ENCODE measurements around the gene CSF3.
A peak's percentile ranks its signal among the peaks of the same experiment; 100 is the strongest.

CSF3 gene

DNA sequence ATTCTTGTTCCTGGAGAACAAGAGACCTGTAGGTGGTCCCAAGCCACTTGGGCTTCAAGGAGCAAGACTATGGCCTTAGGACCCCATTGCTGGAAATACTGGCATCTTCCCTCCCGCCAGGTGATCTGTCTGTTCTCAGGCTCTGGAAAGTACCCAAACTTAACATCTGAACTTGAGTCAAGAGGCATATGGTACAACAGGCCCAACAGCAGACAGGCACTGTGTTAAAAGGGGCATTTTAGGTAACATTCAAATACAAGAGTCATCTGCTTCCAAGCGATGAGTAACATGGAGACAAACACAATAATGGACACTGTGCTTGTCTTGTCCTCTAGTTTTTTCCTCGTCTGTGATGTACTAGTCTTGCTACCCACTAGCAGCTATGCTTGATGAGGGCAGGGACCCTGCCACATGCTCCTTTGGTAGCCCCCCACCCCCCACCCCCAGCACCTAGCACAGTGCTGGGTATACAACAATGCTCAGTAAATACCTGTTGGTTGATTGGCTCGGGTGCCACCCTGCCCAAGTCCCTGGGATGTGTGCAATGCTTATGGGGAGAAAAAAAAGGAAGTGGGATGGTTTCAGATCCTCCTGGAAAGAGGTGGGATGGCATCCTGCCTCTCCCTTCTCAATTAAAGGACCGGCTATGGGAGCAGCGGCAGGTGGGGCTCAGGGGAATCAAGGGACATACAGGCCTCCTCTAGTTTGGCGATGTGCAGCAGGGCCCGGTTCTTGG lies 19.4 kb downstream of the CSF3 start:
- no peak for DNase-seq (ENCODE audit: extremely low read depth, insufficient read length)
- H3K36me3 ChIP-seq (ENCODE audit: control insufficient read depth, insufficient read depth, low read length) = peaks cover 25% of the 10 kb centered on the region
- TF ChIP-seq, protein P1, sequence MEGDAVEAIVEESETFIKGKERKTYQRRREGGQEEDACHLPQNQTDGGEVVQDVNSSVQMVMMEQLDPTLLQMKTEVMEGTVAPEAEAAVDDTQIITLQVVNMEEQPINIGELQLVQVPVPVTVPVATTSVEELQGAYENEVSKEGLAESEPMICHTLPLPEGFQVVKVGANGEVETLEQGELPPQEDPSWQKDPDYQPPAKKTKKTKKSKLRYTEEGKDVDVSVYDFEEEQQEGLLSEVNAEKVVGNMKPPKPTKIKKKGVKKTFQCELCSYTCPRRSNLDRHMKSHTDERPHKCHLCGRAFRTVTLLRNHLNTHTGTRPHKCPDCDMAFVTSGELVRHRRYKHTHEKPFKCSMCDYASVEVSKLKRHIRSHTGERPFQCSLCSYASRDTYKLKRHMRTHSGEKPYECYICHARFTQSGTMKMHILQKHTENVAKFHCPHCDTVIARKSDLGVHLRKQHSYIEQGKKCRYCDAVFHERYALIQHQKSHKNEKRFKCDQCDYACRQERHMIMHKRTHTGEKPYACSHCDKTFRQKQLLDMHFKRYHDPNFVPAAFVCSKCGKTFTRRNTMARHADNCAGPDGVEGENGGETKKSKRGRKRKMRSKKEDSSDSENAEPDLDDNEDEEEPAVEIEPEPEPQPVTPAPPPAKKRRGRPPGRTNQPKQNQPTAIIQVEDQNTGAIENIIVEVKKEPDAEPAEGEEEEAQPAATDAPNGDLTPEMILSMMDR (IDR thresholded peaks at IDR 0.05; ENCODE audit: insufficient read depth, low read length, poor library complexity, severe bottlenecking) = no peak
- no peak overlapping the region for H3K4me3 ChIP-seq (replicated peaks; ENCODE audit: low read depth, low read length)
- H3K27me3 ChIP-seq (replicated peaks; ENCODE audit: control insufficient read depth, insufficient read depth, low read length) = no peaks in the 10 kb centered on the region

DNA sequence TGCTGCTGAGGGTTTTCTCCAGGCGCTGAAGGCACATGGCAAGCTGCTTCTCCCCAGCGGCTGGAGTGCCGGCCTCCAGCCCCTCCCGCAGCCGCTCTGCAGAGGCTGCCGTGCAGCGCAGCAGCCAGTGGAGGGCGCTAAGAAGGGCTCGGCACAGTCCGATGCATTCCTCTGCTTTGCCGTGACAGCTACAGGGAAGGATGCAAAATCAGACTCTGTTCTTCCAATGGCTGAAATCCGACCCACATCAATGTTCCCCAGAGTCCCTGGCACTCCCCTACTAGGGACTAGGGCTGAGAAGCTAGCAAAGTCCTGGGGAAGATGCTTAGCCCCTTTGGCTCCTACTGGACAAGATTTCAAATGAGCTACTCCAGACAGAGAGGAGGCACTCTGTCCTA lies 19.9 kb downstream of the CSF3 start:
- no peak overlapping the region for H3K4me3 ChIP-seq (replicated peaks; ENCODE audit: low read depth, low read length)
- peaks cover 25% of the 10 kb centered on the region for H3K36me3 ChIP-seq (ENCODE audit: control insufficient read depth, insufficient read depth, low read length)
- TF ChIP-seq, protein P1 (IDR thresholded peaks at IDR 0.05; ENCODE audit: insufficient read depth, low read length, poor library complexity, severe bottlenecking) = peak; percentile 42
- DNase-seq (ENCODE audit: extremely low read depth, insufficient read length) = no peak
- H3K27me3 ChIP-seq (replicated peaks; ENCODE audit: control insufficient read depth, insufficient read depth, low read length) = no peaks in the 10 kb centered on the region

DNA sequence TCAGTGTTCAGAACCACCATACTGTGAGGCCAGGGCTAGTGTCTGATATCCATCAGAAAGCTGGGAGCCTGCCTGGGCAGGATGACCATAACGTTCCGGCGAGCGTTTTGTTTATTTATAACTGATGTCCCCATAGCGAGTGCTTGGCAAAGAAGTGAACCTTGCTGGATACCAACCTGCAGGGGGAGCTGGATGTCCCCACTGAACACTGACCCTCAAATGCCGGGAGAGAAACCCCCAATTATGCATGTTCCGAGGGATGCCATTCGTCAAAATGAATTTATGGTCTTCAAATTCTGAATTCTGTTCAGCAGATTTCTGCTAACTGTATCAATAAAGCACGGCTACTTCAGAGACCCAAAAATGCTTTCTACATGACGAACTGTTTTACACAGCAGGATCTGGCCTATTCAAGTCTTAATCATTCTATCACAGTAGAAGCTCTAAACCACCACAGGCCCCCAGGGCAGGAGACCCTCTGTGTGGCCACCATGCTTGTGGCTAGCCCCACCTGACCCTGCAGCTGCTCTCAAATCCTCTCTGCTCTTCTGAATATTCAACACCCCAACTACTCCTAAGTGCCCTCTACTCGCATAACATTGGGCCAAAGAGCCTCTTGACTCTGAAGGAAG lies 23.8 kb downstream of the CSF3 start:
- peaks cover 7% of the 10 kb centered on the region for H3K36me3 ChIP-seq (ENCODE audit: control insufficient read depth, insufficient read depth, low read length)
- DNase-seq (ENCODE audit: extremely low read depth, insufficient read length) = no peak
- TF ChIP-seq, protein P1 (IDR thresholded peaks at IDR 0.05; ENCODE audit: insufficient read depth, low read length, poor library complexity, severe bottlenecking) = peak; percentile 37
- no peak overlapping the region for H3K4me3 ChIP-seq (replicated peaks; ENCODE audit: low read depth, low read length)
- H3K27me3 ChIP-seq (replicated peaks; ENCODE audit: control insufficient read depth, insufficient read depth, low read length) = no peaks in the 10 kb centered on the region

DNA sequence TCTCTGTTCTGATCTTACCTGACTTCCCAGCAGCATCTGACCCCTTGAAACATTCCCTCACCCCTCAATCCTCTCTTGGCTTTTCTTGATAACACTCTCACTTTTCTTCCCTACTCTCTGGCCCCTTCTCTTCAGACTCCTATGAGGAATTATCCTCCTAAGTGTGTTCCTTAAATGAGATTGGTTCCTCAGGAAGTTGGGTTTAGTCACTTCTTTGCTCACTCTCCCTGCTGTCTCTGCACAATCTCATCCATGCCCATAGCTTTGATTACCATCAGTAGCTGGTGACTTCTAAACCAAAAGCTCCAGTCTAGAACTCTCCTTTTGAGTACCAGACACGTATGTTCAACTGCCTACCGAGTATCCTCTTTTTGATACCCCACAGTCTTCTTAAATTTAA lies 26.0 kb downstream of the CSF3 start:
- no peak for DNase-seq (ENCODE audit: extremely low read depth, insufficient read length)
- TF ChIP-seq, protein P1 (IDR thresholded peaks at IDR 0.05; ENCODE audit: insufficient read depth, low read length, poor library complexity, severe bottlenecking) = no peak
- no peak overlapping the region for H3K4me3 ChIP-seq (replicated peaks; ENCODE audit: low read depth, low read length)
- peaks cover 3% of the 10 kb centered on the region; the same call in 1 of the 2 replicates for H3K36me3 ChIP-seq (ENCODE audit: control insufficient read depth, insufficient read depth, low read length)
- H3K27me3 ChIP-seq (replicated peaks; ENCODE audit: control insufficient read depth, insufficient read depth, low read length) = no peaks in the 10 kb centered on the region

DNA sequence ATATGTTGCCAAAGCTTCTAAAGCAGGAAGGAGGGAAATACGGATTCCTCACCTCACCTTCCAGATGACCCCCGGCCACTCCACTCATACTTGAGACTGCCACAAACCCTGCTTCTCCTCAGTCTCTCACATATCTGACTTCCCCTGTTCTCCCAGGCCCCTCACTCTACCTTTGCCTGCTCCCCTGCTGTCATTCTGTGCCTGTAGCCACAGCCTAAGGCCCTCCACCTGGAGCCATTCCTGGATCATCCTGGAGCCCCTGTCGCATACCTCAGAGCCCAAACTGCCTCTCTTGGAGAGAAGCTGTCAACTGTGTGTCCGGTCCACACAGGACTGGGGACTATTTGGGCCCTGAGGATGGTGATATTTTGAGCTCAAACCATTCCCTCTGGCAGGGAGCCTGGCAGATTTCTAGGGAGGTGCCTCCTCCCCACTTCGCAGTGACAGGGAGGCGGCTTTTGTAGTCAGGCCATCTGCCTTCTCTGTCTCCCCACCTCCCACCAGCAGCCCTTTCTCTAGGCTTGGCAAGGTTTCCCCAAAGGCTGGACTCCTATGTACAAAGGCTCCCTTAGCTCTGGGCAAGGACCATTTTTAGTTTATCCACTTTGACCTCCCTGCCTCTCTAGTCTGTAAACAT lies 41.3 kb downstream of the CSF3 start:
- Histone ChIP-seq H3K27me3 (replicated peaks; ENCODE audit: control insufficient read depth, insufficient read depth, low read length) (no peaks in the 10 kb centered on the region), H3K4me3 (replicated peaks; ENCODE audit: low read depth, low read length) (no peak overlapping the region), H3K36me3 (ENCODE audit: control insufficient read depth, insufficient read depth, low read length) (no peaks in the 10 kb centered on the region; the same call in 1 of the 2 replicates)
- no peak for DNase-seq (ENCODE audit: extremely low read depth, insufficient read length)
- TF ChIP-seq, protein P1 (IDR thresholded peaks at IDR 0.05; ENCODE audit: insufficient read depth, low read length, poor library complexity, severe bottlenecking) = no peak

All from GM06990 (cell line).